IMR-90 (cell line): ENCODE results near the gene USP7.

Experiments used
- BHLHE40 ChIP-seq: fragments of 150-350 bp; IDR thresholded peaks from 2 replicates; pipeline ENCODE4 v1.6.1; 2016; ENCODE audit warnings: mild to moderate bottlenecking, low read depth, low read length
- CEBPB ChIP-seq: IDR thresholded peaks from 2 replicates; pipeline ENCODE4 v1.6.1; 2012; ENCODE audit warnings: low read depth, low read length, improper control_type of control experiment
- CHD1 ChIP-seq: IDR thresholded peaks from 2 replicates; pipeline ENCODE4 v1.6.1; 2012; ENCODE audit warnings: low read depth, low read length, improper control_type of control experiment
- CTCF ChIP-seq: conservative IDR thresholded peaks from 2 replicates; pipeline ENCODE4 v1.5.1; 2012; ENCODE audit warnings: mild to moderate bottlenecking, low read depth, low read length, improper control_type of control experiment
- ELK1 ChIP-seq: fragments of 150-350 bp; IDR thresholded peaks from 2 replicates; pipeline ENCODE4 v1.6.1; 2016; ENCODE audit warnings: low read depth, mild to moderate bottlenecking, low read length, moderate library complexity, borderline replicate concordance
- FOS ChIP-seq: fragments of 150-350 bp; IDR thresholded peaks from 2 replicates; pipeline ENCODE4 v1.6.1; 2016; ENCODE audit warnings: low read depth, low read length
- MAZ ChIP-seq: IDR thresholded peaks from 2 replicates; pipeline ENCODE4 v1.6.1; 2012; ENCODE audit warnings: low read depth, mild to moderate bottlenecking, low read length, improper control_type of control experiment, moderate library complexity, borderline replicate concordance
- MXI1 ChIP-seq: IDR thresholded peaks from 2 replicates; pipeline ENCODE4 v1.6.1; 2012; ENCODE audit warnings: low read depth, mild to moderate bottlenecking, low read length, moderate library complexity, borderline replicate concordance
- POLR2A ChIP-seq: IDR thresholded peaks from 2 replicates; pipeline ENCODE4 v1.6.1; 2012; ENCODE audit warnings: mild to moderate bottlenecking, low read depth, low read length
- RAD21 ChIP-seq: IDR thresholded peaks from 2 replicates; pipeline ENCODE4 v1.6.1; 2012; ENCODE audit warnings: low read length, improper control_type of control experiment
- RCOR1 ChIP-seq: IDR thresholded peaks from 2 replicates; pipeline ENCODE4 v1.6.1; 2012; ENCODE audit warnings: mild to moderate bottlenecking, low read length, improper control_type of control experiment; ENCODE audit not compliant: insufficient replicate concordance
- RFX5 ChIP-seq: IDR thresholded peaks from 2 replicates; pipeline ENCODE4 v1.8.0; 2012; ENCODE audit warnings: low read depth, mild to moderate bottlenecking, low read length, moderate library complexity
- USF2 ChIP-seq: fragments of 150-350 bp; IDR thresholded peaks from 2 replicates; pipeline ENCODE4 v1.6.1; 2017; ENCODE audit warnings: mild to moderate bottlenecking, antibody characterized with exemption, low read length, low read depth

- TF ChIP-seq CTCF (no peak), RCOR1 (no peak), POLR2A (no peak), CEBPB (no peak), BHLHE40 (no peak), RFX5 (no peak), USF2 (no peak), RAD21 (no peak), CHD1 (no peak), MXI1 (no peak), FOS (no peak), MAZ (no peak), ELK1 (no peak)
Measured at GRCh38 chr16:8901320-8901861, 62.3 kb downstream of the USP7 start.
